KOPT-K1 (cell line): ENCODE measurements around the gene FBXO38.

Experiments used
- H3K27ac ChIP-seq: fragments of 200-600 bp; sonication (generic); 2 replicates; pipeline ENCODE4 v1.5.1; 2016; ENCODE audit warnings: antibody characterized with exemption, mild to moderate bottlenecking, low read depth, low read length; ENCODE audit not compliant: poor library complexity, severe bottlenecking
- H3K36me3 ChIP-seq: fragments of 200-600 bp; sonication (generic); 2 replicates; pipeline ENCODE4 v1.5.1; 2017; ENCODE audit warnings: antibody characterized with exemption, mild to moderate bottlenecking, low read length, moderate library complexity; ENCODE audit not compliant: insufficient read depth
- H3K9me3 ChIP-seq: fragments of 200-600 bp; sonication (generic); 2 replicates; pipeline ENCODE4 v1.5.1; 2017; ENCODE audit warnings: antibody characterized with exemption, low read length, mild to moderate bottlenecking; ENCODE audit not compliant: insufficient read depth, poor library complexity, severe bottlenecking

Gene FBXO38

GRCh38 chr5:148383564-148384379, at the start of gene FBXO38:
Gene FBXO38, plus strand, starts transcription at chr5:148383958. Its CDS starts 10,819 bp downstream, at chr5:148394777.
- Histone ChIP-seq H3K36me3 (peaks cover 8% of the 10 kb centered on the region; the same call in 1 of the 2 replicates), H3K27ac (peak within 1 kb of the TSS; percentile 70), H3K9me3 (peaks cover 2% of the 10 kb centered on the region)

GRCh38 chr5:148335259-148335658, 48.5 kb upstream of the FBXO38 start, which contains the start of gene SPINK9:
Gene SPINK9, plus strand, starts transcription at chr5:148335559. Its CDS starts 55 bp downstream, at chr5:148335614.
- Histone ChIP-seq H3K36me3 (no peaks in the 10 kb centered on the region), H3K9me3 (no peaks in the 10 kb centered on the region), H3K27ac (no peak within 1 kb of the TSS)

GRCh38 chr5:148336704-148337435, 46.9 kb upstream of the FBXO38 start:
- Histone ChIP-seq H3K36me3 (no peaks in the 10 kb centered on the region), H3K9me3 (no peaks in the 10 kb centered on the region), H3K27ac (no peak overlapping the region)

- Histone ChIP-seq H3K27ac (no peak overlapping the region), H3K9me3 (no peaks in the 10 kb centered on the region), H3K36me3 (no peaks in the 10 kb centered on the region)
Observed at GRCh38 chr5:148342371-148343045, 41.2 kb upstream of the FBXO38 start.

GRCh38 chr5:148343046-148343407, 40.7 kb upstream of the FBXO38 start:
- Histone ChIP-seq H3K36me3 (no peaks in the 10 kb centered on the region), H3K9me3 (no peaks in the 10 kb centered on the region), H3K27ac (no peak overlapping the region)

- Histone ChIP-seq H3K27ac (no peak overlapping the region), H3K36me3 (no peaks in the 10 kb centered on the region), H3K9me3 (no peaks in the 10 kb centered on the region)
Observed at GRCh38 chr5:148343603-148344487, 39.9 kb upstream of the FBXO38 start.

GRCh38 chr5:148347706-148348105, 36.1 kb upstream of the FBXO38 start:
- Histone ChIP-seq H3K9me3 (no peaks in the 10 kb centered on the region), H3K36me3 (no peaks in the 10 kb centered on the region), H3K27ac (no peak overlapping the region)

- no peak overlapping the region for H3K27ac ChIP-seq
- no peaks in the 10 kb centered on the region for H3K9me3 ChIP-seq
- no peaks in the 10 kb centered on the region for H3K36me3 ChIP-seq
Observed at GRCh38 chr5:148352696-148353095, 31.1 kb upstream of the FBXO38 start.

GRCh38 chr5:148353634-148354033, 30.1 kb upstream of the FBXO38 start:
- no peaks in the 10 kb centered on the region for H3K36me3 ChIP-seq
- no peaks in the 10 kb centered on the region for H3K9me3 ChIP-seq
- no peak overlapping the region for H3K27ac ChIP-seq

- Histone ChIP-seq H3K27ac (no peak overlapping the region), H3K36me3 (no peaks in the 10 kb centered on the region), H3K9me3 (peaks cover 14% of the 10 kb centered on the region)
Observed at GRCh38 chr5:148364343-148364742, 19.4 kb upstream of the FBXO38 start.

- Histone ChIP-seq H3K9me3 (peaks cover 19% of the 10 kb centered on the region), H3K27ac (no peak overlapping the region), H3K36me3 (no peaks in the 10 kb centered on the region)
Observed at GRCh38 chr5:148368299-148368698, 15.5 kb upstream of the FBXO38 start.

- H3K9me3 ChIP-seq, result peaks cover 19% of the 10 kb centered on the region
- H3K36me3 ChIP-seq, result no peaks in the 10 kb centered on the region
- H3K27ac ChIP-seq, result no peak overlapping the region
Observed at GRCh38 chr5:148372166-148372725, 11.5 kb upstream of the FBXO38 start.

- H3K9me3 ChIP-seq, result peaks cover 18% of the 10 kb centered on the region
Observed at GRCh38 chr5:148372893-148373292, 10.9 kb upstream of the FBXO38 start.

GRCh38 chr5:148374690-148375360, 8.9 kb upstream of the FBXO38 start:
- Histone ChIP-seq H3K9me3 (peaks cover 9% of the 10 kb centered on the region), H3K36me3 (no peaks in the 10 kb centered on the region), H3K27ac (no peak overlapping the region)

More at GRCh38 chr5:148372893-148373292, 10.9 kb upstream of the FBXO38 start:
- Histone ChIP-seq H3K27ac (no peak overlapping the region), H3K36me3 (no peaks in the 10 kb centered on the region)
